GM21526 (cell line): Measurements from ENCODE around the gene ZNF813.

ENCODE experiments used
- ATAC-seq: cut with Tn5 transposase; IDR thresholded peaks from one replicate; pipeline ENCODE4 v1.9.1; 2021; ENCODE audit warnings: moderate library complexity; ENCODE audit not compliant: unreplicated experiment, low FRiP score

Gene ZNF813

GRCh38 chr19:53519446-53519845, 51.9 kb downstream of the ZNF813 start:
- ATAC-seq = no peak

GRCh38 chr19:53520163-53520546, 52.6 kb downstream of the ZNF813 start:
- no peak for ATAC-seq

- peak; percentile 89 for ATAC-seq
These were observed 53.2 kb downstream of the ZNF813 start for GRCh38 chr19:53520547-53521372.

DNA sequence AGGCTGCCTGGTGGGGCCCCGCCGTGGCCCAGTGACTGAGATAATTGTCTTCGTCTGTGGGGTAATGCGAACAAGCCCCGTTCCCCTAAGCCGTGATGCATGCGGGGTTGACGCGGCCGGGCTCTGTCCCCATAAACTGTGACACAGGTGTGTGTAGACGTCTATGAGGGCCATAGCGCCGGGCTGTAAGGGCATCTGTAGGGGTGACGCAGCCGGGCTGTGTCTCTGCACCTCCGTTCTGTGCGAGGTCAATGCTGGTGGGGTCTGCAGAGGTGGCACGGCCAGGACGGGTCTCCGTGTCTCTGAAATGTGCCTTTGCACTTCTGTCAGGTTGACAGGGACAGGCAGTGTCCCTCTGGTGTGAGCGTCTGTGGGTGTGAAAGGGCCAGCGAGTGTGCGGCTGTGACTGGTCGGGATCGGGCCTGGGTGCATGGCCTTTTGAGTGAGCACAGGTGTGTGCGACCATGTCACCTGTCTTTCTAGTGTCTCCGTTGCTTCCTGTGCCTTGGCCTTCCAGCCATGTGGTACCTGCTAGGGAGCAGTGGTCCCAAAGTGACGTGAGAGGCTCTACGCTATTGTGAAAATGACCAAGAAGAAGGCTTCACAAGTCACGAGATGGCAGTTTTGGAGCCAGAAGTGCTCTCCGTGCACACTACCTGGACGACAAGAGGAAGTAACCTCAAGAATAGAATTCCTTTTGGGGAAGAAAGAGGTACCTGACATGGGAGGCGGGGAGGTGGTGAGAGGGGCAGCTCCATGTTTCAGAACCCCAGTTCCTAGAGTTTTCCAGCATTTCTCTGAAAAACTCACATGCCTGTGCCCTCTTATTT, 54.1 kb downstream of the ZNF813 start:
- ATAC-seq = no peak

DNA sequence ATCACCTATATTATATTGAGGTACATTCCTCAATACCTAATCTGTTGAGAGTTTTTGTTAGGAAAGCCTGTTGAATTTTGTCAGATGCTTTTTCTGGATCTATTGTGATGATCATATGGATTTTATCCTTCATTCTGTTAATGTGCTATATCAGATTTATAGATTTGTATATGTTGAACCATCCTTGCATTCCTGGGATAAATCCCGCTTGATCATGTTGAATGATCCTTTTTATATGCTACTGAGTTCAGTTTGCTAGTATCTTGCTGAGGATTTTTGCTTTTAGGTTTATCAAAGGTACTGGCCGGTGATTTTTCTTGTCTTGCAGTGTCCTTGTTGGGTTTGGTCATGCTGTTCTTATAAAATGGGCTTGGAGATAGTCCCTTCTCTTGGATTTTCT, 58.4 kb downstream of the ZNF813 start:
- no peak for ATAC-seq

DNA sequence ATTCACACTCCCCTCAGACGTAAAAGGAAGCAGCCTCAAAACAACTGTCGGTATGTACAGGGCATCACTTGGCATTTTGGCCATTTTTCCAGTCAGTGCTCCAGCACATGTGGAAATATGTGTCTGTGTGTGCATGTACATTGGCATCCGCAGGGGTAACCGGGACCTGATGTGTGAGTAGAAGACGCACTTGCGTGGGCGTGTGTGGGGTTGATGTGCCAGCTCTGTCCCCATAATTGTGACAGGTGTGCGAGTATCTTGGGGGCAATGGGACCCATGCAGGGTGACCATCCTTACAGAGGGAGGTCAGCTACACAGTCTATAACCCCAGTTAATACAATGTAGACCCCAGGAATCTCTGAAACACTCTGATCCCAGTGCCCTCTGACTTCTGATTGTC, 63.1 kb downstream of the ZNF813 start:
- no peak for ATAC-seq

DNA sequence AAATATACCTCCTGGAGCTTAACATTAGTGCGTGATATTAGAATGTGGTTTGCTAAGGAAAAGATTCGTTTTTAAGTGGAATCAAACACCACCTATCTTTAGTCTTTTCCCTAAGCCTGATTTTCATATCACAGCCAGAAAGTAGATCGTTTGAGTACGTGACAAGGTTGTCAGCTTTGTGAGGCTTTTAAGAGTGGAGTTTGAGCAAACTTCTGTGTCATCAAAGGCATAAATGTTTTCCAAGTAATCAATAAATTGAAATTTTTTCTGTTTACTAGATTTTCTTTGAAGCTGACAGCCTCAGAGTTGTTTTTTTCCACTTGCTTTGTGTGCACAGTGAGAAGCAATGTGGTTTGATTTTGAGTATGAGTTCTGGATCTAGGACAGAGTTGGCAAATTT, 63.9 kb downstream of the ZNF813 start:
- no peak for ATAC-seq

DNA sequence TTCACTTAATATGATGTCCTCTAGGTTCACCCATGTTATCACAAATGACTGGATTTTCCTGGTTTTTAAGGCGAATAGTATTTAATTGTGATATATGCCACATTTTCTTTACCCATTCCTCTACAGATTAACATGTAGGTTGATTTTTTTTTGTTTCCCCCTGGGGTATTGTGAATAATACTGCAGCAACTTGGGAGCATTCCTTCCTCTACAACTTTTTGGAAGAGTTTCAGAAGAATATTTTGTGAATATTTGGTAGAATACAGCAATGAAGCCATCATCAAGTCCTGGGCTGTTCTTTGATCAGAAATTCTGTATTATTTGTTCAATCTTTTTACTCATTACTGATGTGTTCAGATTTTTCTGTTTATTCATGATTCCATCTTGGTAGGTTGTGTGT, 64.8 kb downstream of the ZNF813 start:
- ATAC-seq = no peak

DNA sequence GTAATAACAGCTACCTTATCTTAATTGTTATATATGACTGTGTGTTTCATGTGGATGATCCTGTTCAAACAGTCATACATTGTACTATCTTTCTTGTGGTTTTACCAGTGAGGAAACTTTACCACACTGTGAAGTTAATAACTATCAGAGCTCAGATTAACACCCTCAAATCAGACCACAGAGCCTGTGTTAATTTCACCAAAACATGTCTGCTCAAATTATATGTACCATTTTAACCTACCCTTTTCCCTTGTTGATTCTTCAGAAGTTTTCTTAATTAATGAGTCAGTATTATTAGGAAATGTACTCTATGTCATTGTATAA, 68.7 kb downstream of the ZNF813 start:
- ATAC-seq = no peak

- ATAC-seq = peak; percentile 16
These were observed 69.6 kb downstream of the ZNF813 start for GRCh38 chr19:53537121-53537520.

DNA sequence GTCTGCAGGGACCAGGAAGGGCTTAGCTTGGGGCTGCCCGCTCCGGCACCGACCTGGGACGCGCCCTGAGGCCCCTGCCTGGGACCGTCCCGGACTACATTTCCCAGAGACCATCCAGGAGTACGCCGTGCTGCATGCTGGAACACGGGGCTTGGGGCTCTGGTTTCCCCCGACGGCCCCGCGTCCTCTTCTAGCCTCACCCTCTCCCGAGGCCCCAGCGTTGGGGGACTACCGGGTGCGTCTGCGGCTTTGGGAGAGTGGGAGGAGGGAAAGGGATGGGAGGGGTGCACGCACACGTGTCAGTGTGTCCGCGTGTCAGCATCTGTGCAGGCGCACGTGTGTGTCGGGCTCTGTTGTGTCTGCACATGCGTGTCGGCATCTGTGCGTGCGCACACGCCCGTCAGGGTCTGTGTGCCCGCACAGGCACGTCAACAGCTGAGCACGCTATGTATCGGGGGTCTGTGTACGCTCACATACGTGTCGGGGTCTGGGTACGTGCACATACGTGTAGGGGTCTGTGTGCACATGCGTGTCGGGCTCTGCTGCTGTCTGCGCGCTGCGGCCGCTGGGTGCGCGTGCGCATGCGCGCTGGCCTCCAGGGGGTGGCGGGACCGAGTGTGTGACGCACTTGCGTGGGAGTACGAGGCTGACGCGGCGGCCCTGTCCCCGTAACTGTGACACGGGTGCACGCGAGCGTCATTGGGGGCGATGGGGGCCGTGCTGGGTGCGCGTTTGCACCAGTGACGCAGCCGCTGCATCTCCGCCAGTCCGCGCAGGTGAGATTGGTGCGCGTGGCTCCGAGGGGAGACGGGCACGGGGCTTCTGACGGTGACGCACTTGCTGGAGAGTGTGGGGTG, 70.2 kb downstream of the ZNF813 start, which contains the start of gene ZNF331:
TSS of gene ZNF331 (plus strand) at position 625 of the 857 bp plus-strand sequence. CDS start 31,232 bp downstream, outside the sequence.
- peak; percentile 64 for ATAC-seq

- no peak for ATAC-seq
These were observed 71.0 kb downstream of the ZNF813 start for GRCh38 chr19:53538378-53539109.

GRCh38 chr19:53540091-53540490, 72.6 kb downstream of the ZNF813 start:
- no peak for ATAC-seq

DNA sequence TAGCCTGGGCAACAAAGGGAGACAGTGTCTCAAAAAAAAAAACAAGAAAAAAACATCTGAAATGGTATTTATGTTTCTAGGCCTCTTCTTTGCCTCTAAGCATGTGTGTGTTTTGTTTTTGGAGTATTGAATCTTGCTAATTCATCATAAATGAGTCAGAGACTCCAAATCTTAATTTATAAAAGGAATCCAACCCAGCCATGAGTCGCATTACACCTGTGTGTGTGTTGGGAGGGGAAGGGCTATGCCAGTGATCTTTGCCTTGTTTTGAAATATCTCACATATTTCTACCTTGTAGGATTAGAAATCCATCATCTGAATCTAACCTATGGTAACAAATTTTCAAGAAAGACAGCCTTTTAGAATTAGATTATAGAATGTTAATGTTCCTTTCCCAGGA, 74.4 kb downstream of the ZNF813 start:
- ATAC-seq = no peak

- ATAC-seq = no peak
These were observed 77.9 kb downstream of the ZNF813 start for GRCh38 chr19:53545271-53546065.
